ENCODE results near the gene COL5A1. TPM values are rescaled to one million over a fixed set of nuclear protein-coding genes. Genes with fewer than 3 reads are reported as not detected.
A peak's percentile ranks its signal among the peaks of the same experiment; 100 is the strongest.

Gene COL5A1
- total RNA-seq, 1 experiment from 2014 or later = 9.5 TPM

- Histone ChIP-seq H3K56ac (ENCODE audit: insufficient read length, low read depth, low read length) (no peak overlapping the region), H3K18ac (ENCODE audit: insufficient read length, low read depth, low read length) (no peak overlapping the region), H4K91ac (ENCODE audit: insufficient read length, low read depth, low read length) (no peak overlapping the region), H3K9me3 (ENCODE audit: control insufficient read depth, low read depth, low read length) (no peaks in the 10 kb centered on the region), H2BK20ac (ENCODE audit: low read depth, low read length, poor library complexity, severe bottlenecking) (no peak overlapping the region), H3T11ph (ENCODE audit: low read length) (no peak overlapping the region), H3K23ac (ENCODE audit: insufficient read length, low read depth, low read length) (no peak overlapping the region), H2AK5ac (ENCODE audit: insufficient read length, low read length) (no peak overlapping the region), H3K27ac (ENCODE audit: insufficient read length, low read depth, low read length) (no peak overlapping the region), H3K27me3 (ENCODE audit: insufficient read depth, low read length) (no peaks in the 10 kb centered on the region), H4K20me1 (ENCODE audit: control insufficient read depth, insufficient read depth, insufficient read length) (no peaks in the 10 kb centered on the region), H2BK12ac (ENCODE audit: insufficient read length, low read depth, low read length) (no peak overlapping the region), H2BK5ac (ENCODE audit: insufficient read length, low read length) (no peak overlapping the region), H3K79me2 (ENCODE audit: insufficient read depth, low read length) (no peaks in the 10 kb centered on the region), H3K4me2 (ENCODE audit: insufficient read depth, insufficient read length, low read length) (no peak overlapping the region), H2AFZ (ENCODE audit: low read length) (no peak overlapping the region), H2BK120ac (ENCODE audit: low read depth, low read length, poor library complexity, severe bottlenecking) (no peak overlapping the region), H4K5ac (ENCODE audit: insufficient read length, low read depth, low read length) (no peak overlapping the region), H3K14ac (ENCODE audit: insufficient read depth, low read length) (no peak overlapping the region), H3K4ac (ENCODE audit: low read depth, low read length) (no peak overlapping the region), H3K79me1 (ENCODE audit: insufficient read depth, low read depth, low read length, poor library complexity, severe bottlenecking) (no peaks in the 10 kb centered on the region), H3K4me1 (ENCODE audit: insufficient read depth, low read length) (no peaks in the 10 kb centered on the region), H2BK15ac (ENCODE audit: low read depth, low read length) (no peak overlapping the region), H3K23me2 (ENCODE audit: insufficient read length, low read depth, low read length, poor library complexity, severe bottlenecking) (no peaks in the 10 kb centered on the region), H3K9ac (ENCODE audit: extremely low read depth, insufficient read length, low read length) (no peak overlapping the region), H4K8ac (replicated peaks; ENCODE audit: insufficient read length, low read depth, low read length) (no peak overlapping the region)
- peaks cover 4% of the 10 kb centered on the region for H3K27me3 Mint-ChIP-seq (ENCODE audit: low read depth)
- H3K27ac Mint-ChIP-seq = 0 out of 7 replicates have a peak overlapping the region, but pooled peaks of 1 of the 3 experiments have one; percentile 65
- H3K36me3 Mint-ChIP-seq (ENCODE audit: insufficient read depth in 1 of 3, low read depth in 3 of 3) = no peaks in the 10 kb centered on the region
- H3K4me3 Mint-ChIP-seq = no peak overlapping the region
- H3K9me3 Mint-ChIP-seq = no peaks in the 10 kb centered on the region; a peak in 2 of 5 replicates
- H3K4me1 Mint-ChIP-seq = peaks cover 17 to 34% of the 10 kb centered on the region in 2 experiments
- no CpG with 5 or more reads among the region's 39 CpGs for WGBS (ENCODE audit: extremely low coverage, insufficient read length, low lambda C conversion rate)
- TF ChIP-seq CTCF (conservative IDR thresholded peaks at IDR 0.05) = no peak
- DNase-seq = peak; percentile 24
Observed at GRCh38 chr9:134627417-134628353, 13.9 kb upstream of the COL5A1 start.
